Left forelimb (tissue), 1 donor: Measurements from ENCODE around the gene ARHGAP27.
A peak's percentile ranks its signal among the peaks of the same experiment; 100 is the strongest.
"Not testable (repeated sequence)": the region's sequence is repeated elsewhere in the genome, so short reads cannot be mapped to it uniquely, and the experiment has no call there.

Experiments used
- DNase-seq: peaks from one replicate; pipeline ENCODE4 v3.0.0-alpha.2; 2018; ENCODE audit warnings: low spot score

Gene ARHGAP27

GRCh38 chr17:45446872-45447625, 14.4 kb upstream of the ARHGAP27 start:
- peak; percentile 53 for DNase-seq

DNA sequence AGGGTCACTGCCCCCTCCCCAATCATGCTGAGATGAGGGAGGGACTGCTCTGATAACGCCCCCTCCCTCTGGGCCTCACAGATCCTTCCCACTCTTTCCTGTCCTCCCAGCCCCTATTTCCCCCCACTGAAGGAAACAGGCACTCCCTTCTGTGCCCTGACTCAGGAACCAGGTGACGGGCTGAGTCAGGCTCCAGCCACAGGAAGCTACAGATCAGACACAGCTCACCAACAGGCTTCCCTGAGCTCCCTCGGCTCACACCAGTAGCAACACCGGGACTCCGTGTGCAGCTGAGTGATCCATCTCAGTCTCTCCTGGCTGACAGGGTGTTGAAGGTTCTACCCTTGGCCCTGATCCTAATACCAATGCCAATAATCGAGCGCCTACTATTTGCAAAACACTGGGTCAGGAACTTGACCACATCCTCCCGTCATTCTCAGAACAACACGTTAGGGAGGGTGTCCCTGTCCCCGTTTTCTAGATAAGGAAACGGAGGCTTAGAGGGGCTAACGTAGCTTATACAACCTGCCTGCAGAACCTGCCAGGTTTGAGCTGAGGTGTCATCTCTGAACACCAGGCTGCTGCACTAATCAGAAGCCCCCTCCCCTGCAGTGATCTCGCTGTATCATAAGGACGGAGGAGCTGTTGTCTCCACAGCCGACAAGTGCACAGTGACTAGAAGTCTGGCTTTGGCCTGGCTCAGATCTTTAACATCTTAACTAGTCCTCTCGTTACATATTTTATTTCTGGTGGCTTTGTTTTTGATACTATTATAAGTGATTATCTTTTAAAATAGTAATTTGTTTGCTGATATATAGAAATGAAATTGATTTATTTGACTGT, 13.5 kb upstream of the ARHGAP27 start:
- DNase-seq, result not testable (repeated sequence)

GRCh38 chr17:45444856-45445820, 12.5 kb upstream of the ARHGAP27 start:
- not testable (repeated sequence) for DNase-seq

DNA sequence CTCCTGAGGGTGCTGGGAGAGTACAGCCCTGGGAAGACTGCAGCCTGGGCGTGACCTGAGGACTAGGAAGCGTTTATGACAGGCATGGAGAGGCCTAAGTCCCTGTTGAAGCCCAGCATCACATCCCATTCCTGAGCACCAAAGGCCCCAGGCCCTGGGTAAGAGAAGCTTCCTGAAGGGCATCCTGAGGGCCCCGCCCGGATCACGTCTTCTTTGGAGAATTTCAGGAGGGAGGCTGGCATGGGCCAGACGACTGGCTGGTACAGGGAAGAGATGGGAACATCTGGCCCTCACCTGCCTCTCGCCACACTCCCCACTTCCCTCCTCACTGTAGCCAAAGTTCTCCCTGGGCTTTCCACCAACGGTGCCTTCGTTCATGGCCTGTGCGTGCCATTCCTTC, 11.6 kb upstream of the ARHGAP27 start:
- DNase-seq, result peak; percentile 17

- DNase-seq, result peak; percentile 37
Observed at GRCh38 chr17:45443371-45444260, 10.9 kb upstream of the ARHGAP27 start.

DNA sequence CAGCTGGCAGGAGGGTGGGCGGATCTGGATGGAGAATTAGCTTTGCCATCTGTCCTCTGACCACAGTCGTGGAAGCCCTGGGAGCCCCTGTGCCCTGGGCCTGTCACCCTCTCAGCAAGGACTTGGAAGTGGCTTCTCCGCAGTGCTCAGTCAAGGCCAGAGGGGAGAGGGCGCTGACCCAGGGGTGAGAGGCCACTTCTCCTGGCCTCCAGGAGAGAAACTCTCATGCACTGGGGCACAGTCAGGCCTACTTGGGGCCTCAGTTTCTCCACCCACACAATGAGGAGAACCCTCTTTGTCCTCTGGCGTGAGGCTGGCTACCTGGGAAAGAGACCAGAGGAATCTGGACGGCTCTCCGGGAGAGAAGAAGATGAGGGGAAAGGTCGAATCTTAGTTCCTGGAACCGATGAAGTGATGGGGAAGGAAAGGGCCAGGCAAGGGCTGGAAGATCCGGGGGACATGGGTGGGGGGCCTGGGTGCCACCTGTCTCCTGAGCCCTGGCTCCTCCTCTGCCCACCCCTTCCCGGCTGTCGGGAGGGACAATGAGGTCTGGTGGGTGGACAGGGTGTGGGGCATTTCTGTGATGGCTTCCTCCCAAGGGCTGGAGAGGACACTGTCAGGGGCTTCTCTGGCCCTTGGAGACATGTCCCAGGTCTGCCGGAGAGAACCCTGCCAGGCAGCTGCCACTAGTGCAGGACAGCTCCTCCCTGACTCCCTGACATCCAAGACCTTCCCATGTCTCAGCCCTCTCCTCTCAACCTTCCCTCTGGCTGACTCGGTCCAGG, 9.0 kb upstream of the ARHGAP27 start:
- DNase-seq, result peak; percentile 61

GRCh38 chr17:45440839-45441515, 8.3 kb upstream of the ARHGAP27 start:
- DNase-seq, result not testable (repeated sequence)

DNA sequence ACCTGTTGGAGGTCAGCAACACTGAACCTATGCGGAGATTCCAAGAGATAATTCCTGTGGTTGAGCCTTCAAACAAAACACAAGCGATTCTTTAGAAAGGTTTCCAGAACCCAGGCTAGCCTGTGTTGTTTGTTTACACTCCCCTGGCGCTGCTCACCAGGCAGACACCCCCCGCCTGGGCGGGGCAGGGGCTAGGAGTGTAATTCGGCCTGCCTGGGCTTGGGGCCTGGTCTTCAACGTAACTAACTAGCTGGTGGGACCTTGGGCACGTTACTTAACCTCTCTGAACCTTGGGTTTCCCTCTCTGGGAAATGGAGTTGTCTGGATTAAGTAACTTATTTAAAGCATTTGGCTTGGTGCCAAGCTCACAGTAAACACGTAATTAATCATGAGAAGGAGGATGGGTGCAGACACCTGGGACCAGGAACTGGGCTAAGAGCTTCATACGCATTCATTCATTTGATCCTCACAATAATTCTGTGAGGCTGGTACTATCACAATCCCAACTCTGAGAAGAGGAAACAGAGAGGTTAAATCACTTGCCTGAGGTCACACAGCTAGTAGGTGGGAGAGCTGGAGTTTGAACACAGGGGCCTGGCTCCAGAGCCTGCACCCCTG, 7.6 kb upstream of the ARHGAP27 start:
- no peak for DNase-seq

GRCh38 chr17:45438931-45439610, 6.4 kb upstream of the ARHGAP27 start:
- DNase-seq, result no peak

DNA sequence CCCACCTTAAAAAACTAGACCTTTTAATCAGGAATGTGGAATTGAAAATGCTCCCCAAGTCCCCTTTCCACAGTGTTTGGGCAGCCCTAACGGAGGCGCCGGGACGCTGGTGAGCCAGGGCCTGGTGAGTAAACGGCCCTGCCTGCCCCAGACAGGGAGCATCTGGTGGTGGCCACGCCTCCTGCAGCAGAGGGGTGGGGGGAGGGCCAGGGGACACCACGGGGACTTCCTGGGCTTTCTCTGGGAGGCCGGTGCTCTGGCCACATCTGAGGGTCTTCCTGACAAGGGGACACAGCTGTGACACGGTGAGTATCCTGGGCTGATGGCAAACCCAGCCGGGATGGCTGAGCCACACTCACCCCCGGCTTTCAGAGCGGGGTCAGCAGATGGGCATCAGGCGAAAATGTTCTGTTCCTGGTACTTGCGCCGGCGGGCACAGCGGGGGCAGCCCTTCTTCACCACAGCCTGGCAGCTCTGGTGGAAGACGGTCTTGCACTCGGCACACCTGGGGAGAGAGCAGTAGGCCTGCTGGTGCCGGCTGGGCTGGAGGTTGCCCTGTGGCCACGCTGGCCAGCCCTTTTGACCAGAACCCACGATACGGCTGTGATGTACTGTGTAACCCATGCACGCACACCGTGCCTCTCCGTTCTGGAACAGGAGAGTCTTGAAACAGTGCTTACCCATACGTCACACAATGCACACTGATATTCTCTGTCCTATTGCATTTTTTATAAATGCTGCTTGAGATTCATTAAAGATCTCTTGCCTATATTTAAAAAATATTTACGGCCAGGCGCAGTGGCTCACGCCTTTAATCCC, 5.0 kb upstream of the ARHGAP27 start:
- DNase-seq, result no peak

DNA sequence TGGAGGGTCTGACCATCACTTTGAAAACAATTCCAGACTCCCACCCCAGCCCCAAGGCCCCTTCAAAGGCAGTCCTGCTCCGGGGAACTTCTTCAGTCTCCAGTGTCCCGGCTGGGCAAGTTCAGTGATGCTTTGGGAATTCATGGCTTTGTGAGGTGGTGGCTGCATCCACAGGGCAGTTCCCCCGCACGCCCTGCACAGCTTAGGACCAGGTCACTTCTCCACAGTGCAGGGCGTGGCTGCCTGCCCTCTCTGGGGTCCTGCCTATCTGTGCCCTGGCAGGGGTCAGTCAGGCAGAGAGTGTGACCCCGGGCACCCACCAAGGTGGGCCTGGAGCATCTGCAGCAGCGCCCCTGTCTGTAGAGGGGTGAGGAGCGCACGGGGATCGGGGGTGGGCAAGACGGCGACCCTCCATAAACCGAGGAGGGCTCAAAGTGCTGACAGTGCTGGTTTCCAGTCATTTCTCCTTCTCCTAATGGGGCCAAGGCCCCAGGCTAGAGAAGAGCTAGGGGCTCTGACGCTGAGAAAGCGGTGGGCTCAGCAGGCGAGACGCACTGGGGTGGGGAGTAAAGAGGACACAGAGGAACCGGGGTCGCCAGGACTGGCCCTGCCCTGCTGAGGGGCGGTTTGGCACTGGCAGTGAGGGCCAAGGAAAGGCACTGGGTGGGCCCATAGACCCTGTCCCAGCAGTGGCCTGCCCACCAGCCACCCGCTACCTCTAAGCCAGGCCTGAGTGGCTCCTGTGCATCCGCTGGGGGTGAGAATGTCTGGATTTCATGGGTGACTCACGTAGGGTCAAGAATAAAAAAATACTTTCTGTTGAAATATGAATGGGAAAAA, 4.2 kb upstream of the ARHGAP27 start:
- DNase-seq, result no peak

DNA sequence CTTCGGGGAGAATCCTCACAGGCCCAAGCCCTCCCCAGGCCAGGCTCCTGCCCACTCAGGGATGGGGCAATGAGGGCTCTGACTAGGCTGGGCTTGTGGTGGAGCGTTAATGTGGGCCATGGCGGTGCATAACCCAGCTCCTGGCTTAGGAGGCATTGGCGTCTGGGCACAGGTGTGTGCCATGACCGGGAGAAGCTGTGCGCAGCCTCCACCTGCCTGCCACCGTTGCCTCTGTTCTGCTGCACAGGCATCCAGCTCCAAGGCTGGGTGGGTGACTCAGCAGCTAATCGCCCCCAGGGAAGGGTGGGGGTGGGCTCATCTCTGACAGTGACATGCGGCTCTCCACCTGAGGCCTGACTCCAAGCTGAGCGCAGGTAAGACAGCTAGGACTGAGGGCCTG, 3.5 kb upstream of the ARHGAP27 start:
- no peak for DNase-seq

GRCh38 chr17:45435481-45435880, 2.8 kb upstream of the ARHGAP27 start:
- DNase-seq, result no peak

DNA sequence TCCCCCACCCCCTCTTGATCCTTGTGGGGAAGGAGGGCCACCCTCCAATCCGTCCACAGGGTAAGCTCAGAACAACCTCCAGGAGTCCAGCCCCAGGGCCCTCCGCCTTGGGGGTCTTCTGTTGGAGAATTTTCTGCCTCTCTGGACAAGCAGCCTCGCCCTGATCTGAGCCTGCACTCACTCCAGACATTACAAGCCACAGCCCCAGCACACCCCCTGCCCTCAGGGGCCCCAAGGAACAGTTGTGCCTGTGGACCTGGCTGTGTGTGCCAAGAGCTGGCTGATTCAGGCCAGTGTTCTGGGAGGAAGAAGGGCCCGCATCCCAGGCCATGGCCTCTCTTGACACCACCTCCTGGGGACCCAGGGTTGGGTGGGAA, 477 bp upstream of the ARHGAP27 start:
- no peak for DNase-seq

GRCh38 chr17:45431531-45432404, 902 bp downstream of the ARHGAP27 start:
- no peak for DNase-seq
